MM.1S (cell line): ENCODE data around the gene CLMN.

ENCODE experiments used
- EZH2 ChIP-seq: fragments of 300-600 bp; sonication (generic); optimal IDR thresholded peaks from 2 replicates; pipeline ENCODE3; 2017; ENCODE audit warnings: low read depth, mild to moderate bottlenecking, antibody characterized with exemption, low read length, mixed read lengths
- TF ChIP-seq, protein P1 (sequence below): fragments of 300-600 bp; sonication (generic); IDR thresholded peaks from 2 replicates; pipeline ENCODE4 v1.5.1; 2016; ENCODE audit warnings: antibody characterized with exemption, low read length, mixed read lengths

DNA sequence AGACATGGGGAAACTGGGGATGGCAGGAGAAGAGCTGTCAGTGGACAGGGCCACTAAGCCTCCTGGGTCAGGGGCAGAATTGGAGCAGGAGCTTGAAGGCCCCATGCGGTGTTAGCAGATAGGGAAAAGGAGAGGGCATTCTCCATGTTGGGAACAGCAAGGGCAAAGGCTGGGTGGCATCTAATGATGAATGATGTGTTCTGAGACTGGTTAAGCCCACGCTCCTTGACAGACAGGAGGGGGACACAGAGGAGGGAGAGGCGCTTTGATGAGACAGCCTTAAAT lies 63.0 kb downstream of the CLMN start:
- TF ChIP-seq EZH2 = no peak
- TF ChIP-seq, protein P1, sequence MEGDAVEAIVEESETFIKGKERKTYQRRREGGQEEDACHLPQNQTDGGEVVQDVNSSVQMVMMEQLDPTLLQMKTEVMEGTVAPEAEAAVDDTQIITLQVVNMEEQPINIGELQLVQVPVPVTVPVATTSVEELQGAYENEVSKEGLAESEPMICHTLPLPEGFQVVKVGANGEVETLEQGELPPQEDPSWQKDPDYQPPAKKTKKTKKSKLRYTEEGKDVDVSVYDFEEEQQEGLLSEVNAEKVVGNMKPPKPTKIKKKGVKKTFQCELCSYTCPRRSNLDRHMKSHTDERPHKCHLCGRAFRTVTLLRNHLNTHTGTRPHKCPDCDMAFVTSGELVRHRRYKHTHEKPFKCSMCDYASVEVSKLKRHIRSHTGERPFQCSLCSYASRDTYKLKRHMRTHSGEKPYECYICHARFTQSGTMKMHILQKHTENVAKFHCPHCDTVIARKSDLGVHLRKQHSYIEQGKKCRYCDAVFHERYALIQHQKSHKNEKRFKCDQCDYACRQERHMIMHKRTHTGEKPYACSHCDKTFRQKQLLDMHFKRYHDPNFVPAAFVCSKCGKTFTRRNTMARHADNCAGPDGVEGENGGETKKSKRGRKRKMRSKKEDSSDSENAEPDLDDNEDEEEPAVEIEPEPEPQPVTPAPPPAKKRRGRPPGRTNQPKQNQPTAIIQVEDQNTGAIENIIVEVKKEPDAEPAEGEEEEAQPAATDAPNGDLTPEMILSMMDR = no peak
